Astrocyte (in vitro differentiated cells and primary cell): ENCODE data around the gene CLEC4A.
"Not testable (repeated sequence)": the region's sequence is repeated elsewhere in the genome, so short reads cannot be mapped to it uniquely, and the experiment has no call there.

ENCODE experiments used
- CTCF ChIP-seq: IDR thresholded peaks from 2 replicates; pipeline ENCODE4 v1.5.1; 2011; ENCODE audit warnings: low read depth, mild to moderate bottlenecking, inconsistent platforms, low read length, moderate library complexity; ENCODE audit not compliant: insufficient read depth
- EZH2 ChIP-seq: IDR thresholded peaks from 2 replicates; pipeline ENCODE4 v1.6.1; 2012; ENCODE audit warnings: mild to moderate bottlenecking, low read length, inconsistent platforms; ENCODE audit not compliant: insufficient read depth

- TF ChIP-seq EZH2, CTCF: not testable (repeated sequence)
Observed at GRCh38 chr12:8133636-8134397, 10.4 kb downstream of the CLEC4A start.
